GM06990 (cell line): Measurements from ENCODE around the gene VWA3B.

ENCODE experiments used
- DNase-seq: peaks from one replicate; pipeline ENCODE4 v3.0.0-alpha.2; 2011; ENCODE audit not compliant: insufficient read length; ENCODE audit errors: extremely low read depth
- H3K27me3 ChIP-seq: replicated peaks from 2 replicates; pipeline ENCODE4 v1.6.0; 2011; ENCODE audit warnings: low read length; ENCODE audit not compliant: control insufficient read depth, insufficient read depth
- H3K36me3 ChIP-seq: 2 replicates; pipeline ENCODE4 v1.5.1; 2011; ENCODE audit warnings: low read length; ENCODE audit not compliant: control insufficient read depth, insufficient read depth
- H3K4me3 ChIP-seq: replicated peaks from 2 replicates; pipeline ENCODE4 v1.5.1; 2011; ENCODE audit warnings: low read depth, mild to moderate bottlenecking, control low read depth, low read length
- CTCF ChIP-seq: IDR thresholded peaks from 2 replicates; pipeline ENCODE4 v1.5.1; 2011; ENCODE audit warnings: low read length, control low read depth, mild to moderate bottlenecking, inconsistent platforms; ENCODE audit not compliant: insufficient read depth, poor library complexity, severe bottlenecking

The VWA3B gene

GRCh38 chr2:98269830-98270229 lies 182.9 kb downstream of the VWA3B start:
- TF ChIP-seq CTCF, result no peak
- Histone ChIP-seq H3K36me3 (no peaks in the 10 kb centered on the region), H3K27me3 (no peaks in the 10 kb centered on the region; the same call in 1 of the 2 replicates), H3K4me3 (no peak overlapping the region)
- DNase-seq, result no peak

DNA sequence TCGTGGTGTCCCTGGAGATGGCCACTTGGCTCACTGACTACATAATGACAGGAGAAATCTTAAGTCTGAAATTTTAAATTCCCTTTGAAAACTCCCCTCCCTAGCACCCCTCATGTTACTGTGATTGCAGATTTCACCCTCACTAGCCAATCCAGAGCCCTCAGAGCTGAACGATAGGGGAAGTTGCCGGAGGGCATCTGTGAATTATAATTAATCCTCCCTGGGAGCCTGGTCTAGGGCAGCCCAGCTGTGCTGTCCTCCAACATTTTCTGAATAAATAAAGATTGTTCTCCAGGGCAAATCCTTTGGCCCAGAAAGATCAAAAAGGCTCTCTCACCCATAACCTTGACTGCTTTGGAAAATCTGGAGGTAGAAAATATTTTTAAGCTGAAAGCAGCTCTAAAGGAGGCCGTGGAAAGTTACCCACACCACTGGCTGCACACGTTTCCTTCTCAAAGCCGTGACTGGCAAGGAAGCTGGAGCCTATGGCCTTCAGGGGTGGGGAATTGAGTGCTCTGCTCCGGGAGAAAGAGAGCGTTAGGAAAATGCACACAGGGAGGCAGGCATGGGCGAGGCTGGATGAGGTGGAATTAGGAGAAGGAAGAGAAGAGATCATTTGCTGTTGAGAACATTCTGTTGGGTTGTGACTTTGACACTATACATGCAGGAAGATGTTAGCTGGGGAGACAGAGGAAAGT lies 190.3 kb downstream of the VWA3B start:
- Histone ChIP-seq H3K4me3 (no peak overlapping the region), H3K36me3 (no peaks in the 10 kb centered on the region), H3K27me3 (peaks cover 2% of the 10 kb centered on the region)
- no peak for DNase-seq
- no peak for TF ChIP-seq CTCF

DNA sequence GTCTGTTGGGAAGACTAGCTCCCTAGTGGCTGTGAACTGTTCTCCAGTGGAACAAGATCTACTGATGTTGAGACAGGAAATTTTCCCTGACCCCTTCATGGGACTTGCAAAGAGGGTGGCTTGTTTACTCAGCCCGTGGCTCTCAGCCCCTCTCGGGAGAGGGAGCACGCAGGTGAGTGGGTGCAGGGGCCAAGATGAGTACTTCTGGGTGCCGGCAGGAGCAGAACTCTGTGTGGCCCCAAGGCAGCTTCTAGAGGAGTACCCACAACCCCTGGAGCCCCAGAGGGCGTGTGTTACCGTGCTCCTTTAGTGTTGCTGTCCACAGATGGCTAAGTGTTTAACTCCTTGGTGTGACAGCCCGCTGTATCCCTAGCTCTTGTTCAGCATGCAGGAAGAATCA lies 191.1 kb downstream of the VWA3B start:
- Histone ChIP-seq H3K4me3 (no peak overlapping the region), H3K27me3 (peaks cover 2% of the 10 kb centered on the region), H3K36me3 (no peaks in the 10 kb centered on the region)
- no peak for TF ChIP-seq CTCF
- no peak for DNase-seq

GRCh38 chr2:98280376-98281102 lies 193.6 kb downstream of the VWA3B start:
- no peak for TF ChIP-seq CTCF
- no peaks in the 10 kb centered on the region for H3K36me3 ChIP-seq
- peaks cover 2% of the 10 kb centered on the region for H3K27me3 ChIP-seq
- no peak for DNase-seq
- no peak overlapping the region for H3K4me3 ChIP-seq

DNA sequence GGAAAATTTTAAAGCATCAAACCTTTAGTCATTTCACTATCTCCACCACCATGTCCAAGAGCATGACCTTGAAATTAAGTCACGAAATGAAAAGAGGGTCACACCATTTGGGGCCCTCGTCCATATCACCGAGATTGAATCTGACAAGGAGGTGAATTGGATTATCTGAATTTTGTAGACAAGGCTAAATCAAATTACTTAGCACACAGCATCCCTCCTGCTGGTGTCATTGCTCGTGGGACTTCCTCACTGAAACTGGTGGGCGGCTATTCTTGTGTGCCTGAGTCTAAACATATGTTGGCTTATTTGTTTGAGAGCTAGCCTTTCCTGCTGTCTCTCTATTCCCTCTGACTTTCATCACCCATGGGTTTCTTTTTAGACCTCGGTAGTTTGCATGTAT lies 194.6 kb downstream of the VWA3B start:
- DNase-seq, result no peak

More for the DNA sequence above, 194.6 kb downstream of the VWA3B start:
- H3K4me3 ChIP-seq, result no peak overlapping the region
- H3K36me3 ChIP-seq, result no peaks in the 10 kb centered on the region
- peaks cover 2% of the 10 kb centered on the region; the same call in 1 of the 2 replicates for H3K27me3 ChIP-seq
- TF ChIP-seq CTCF, result no peak
